OCI-LY7 (cell line): Measurements from ENCODE around the gene CYP17A1. TPM values are rescaled to one million over a fixed set of nuclear protein-coding genes. Genes with fewer than 3 reads are reported as not detected.
"Not testable (repeated sequence)": the region's sequence is repeated elsewhere in the genome, so short reads cannot be mapped to it uniquely, and the experiment has no call there.

Experiments
- BruUV-seq: library from RNA; stranded (reverse); fragments of 400-500 nt; replicated peaks from 2 replicates; lab custom pipeline; 2021; lab: Mats Ljungman, UMichigan
- CTCF ChIA-PET: fragments of 300-600 bp; sonication (Branson Sonifier 250); formaldehyde crosslinking; loops from one replicate; lab custom pipeline; 2022; ENCODE audit warnings: antibody characterized with exemption; ENCODE audit not compliant: unreplicated experiment; lab: Charles Lee
- POLR2A ChIA-PET: fragments of 300-600 bp; sonication (Branson Sonifier 250); formaldehyde crosslinking; loops from one replicate; lab custom pipeline; 2022; ENCODE audit warnings: antibody characterized with exemption; lab: Charles Lee
- DNase-seq: peaks from one replicate; pipeline ENCODE4 v3.0.0-alpha.2; 2015; ENCODE audit warnings: low spot score
- H2AFZ ChIP-seq: fragments of 200-600 bp; sonication (generic), shearing (Covaris generic); 2 replicates; pipeline ENCODE4 v1.6.1; 2014; ENCODE audit warnings: mild to moderate bottlenecking, antibody characterized with exemption, low read length, moderate library complexity
- H3K27ac ChIP-seq: fragments of 200-600 bp; sonication (generic); 2 replicates; pipeline ENCODE4 v1.5.1; 2014; ENCODE audit warnings: mixed run types, low read depth, mild to moderate bottlenecking, moderate library complexity, low read length, inconsistent platforms; ENCODE audit not compliant: poor library complexity, severe bottlenecking
- H3K36me3 ChIP-seq: fragments of 200-600 bp; sonication (generic); 2 replicates; pipeline ENCODE4 v1.6.1; 2014; ENCODE audit warnings: mild to moderate bottlenecking, antibody characterized with exemption, low read length, moderate library complexity, mixed read lengths; ENCODE audit not compliant: insufficient read depth
- H3K4me1 ChIP-seq: fragments of 200-600 bp; sonication (generic); 2 replicates; pipeline ENCODE4 v1.5.1; 2014; ENCODE audit warnings: mild to moderate bottlenecking, low read length; ENCODE audit not compliant: insufficient read depth, poor library complexity, severe bottlenecking
- H3K4me2 ChIP-seq: fragments of 200-600 bp; sonication (generic); 2 replicates; pipeline ENCODE4 v1.6.1; 2014; ENCODE audit warnings: mild to moderate bottlenecking, low read length
- H3K4me3 ChIP-seq: fragments of 200-600 bp; sonication (generic); 2 replicates; pipeline ENCODE4 v1.5.1; 2014; ENCODE audit warnings: mild to moderate bottlenecking, low read depth, low read length; ENCODE audit not compliant: poor library complexity, severe bottlenecking
- H3K79me2 ChIP-seq: fragments of 200-600 bp; sonication (generic); 2 replicates; pipeline ENCODE4 v1.6.1; 2016; ENCODE audit warnings: low read depth, mild to moderate bottlenecking, low read length, moderate library complexity, mixed read lengths; ENCODE audit not compliant: insufficient read depth
- H3K9me2 ChIP-seq: fragments of 200-600 bp; sonication (generic); 2 replicates; pipeline ENCODE4 v1.6.1; 2016; ENCODE audit warnings: mild to moderate bottlenecking, low read length, mixed read lengths; ENCODE audit not compliant: insufficient read depth
- H3K9me3 ChIP-seq: fragments of 200-600 bp; sonication (generic); 2 replicates; pipeline ENCODE4 v1.6.1; 2014; ENCODE audit warnings: mild to moderate bottlenecking, mixed run types, low read length, mixed read lengths
- H4K20me1 ChIP-seq: fragments of 200-600 bp; sonication (generic); 2 replicates; pipeline ENCODE4 v1.6.1; 2014; ENCODE audit warnings: mild to moderate bottlenecking, antibody characterized with exemption, low read length, moderate library complexity, mixed read lengths; ENCODE audit not compliant: insufficient read depth
- EZH2phosphoT487 ChIP-seq: fragments of 200-600 bp; sonication (generic); IDR thresholded peaks from 2 replicates; pipeline ENCODE4 v1.6.1; 2018; ENCODE audit warnings: low read depth, borderline replicate concordance, mild to moderate bottlenecking, mixed run types, antibody characterized with exemption, low read length, moderate library complexity, mixed read lengths
- intact Hi-C: fragments of 100-400 bp; cut with micrococcal nuclease; formaldehyde crosslinking; loops from one replicate; pipeline ENCODE4 v1.10.0; 2022; ENCODE audit not compliant: unreplicated experiment
- total RNA-seq, 2 experiments: library from RNA; depleted of rRNA in 1 of 2; stranded (reverse); fragments of >200 nt in 1 of 2; shearing (Covaris generic) in 1 of 2; gene quantifications; 2 replicates each; pipeline ENCODE4 v1.2.3, GENCODE V29; 2014 to 2022
- TF ChIP-seq, protein P1 (sequence below): fragments of 200-600 bp; sonication (generic); conservative IDR thresholded peaks from 2 replicates; pipeline ENCODE4 v1.5.1; 2014; ENCODE audit warnings: mild to moderate bottlenecking, antibody characterized with exemption, low read length, moderate library complexity, mixed read lengths

CYP17A1 gene
- total RNA-seq, 2 experiments from 2014 or later = not detected

DNA sequence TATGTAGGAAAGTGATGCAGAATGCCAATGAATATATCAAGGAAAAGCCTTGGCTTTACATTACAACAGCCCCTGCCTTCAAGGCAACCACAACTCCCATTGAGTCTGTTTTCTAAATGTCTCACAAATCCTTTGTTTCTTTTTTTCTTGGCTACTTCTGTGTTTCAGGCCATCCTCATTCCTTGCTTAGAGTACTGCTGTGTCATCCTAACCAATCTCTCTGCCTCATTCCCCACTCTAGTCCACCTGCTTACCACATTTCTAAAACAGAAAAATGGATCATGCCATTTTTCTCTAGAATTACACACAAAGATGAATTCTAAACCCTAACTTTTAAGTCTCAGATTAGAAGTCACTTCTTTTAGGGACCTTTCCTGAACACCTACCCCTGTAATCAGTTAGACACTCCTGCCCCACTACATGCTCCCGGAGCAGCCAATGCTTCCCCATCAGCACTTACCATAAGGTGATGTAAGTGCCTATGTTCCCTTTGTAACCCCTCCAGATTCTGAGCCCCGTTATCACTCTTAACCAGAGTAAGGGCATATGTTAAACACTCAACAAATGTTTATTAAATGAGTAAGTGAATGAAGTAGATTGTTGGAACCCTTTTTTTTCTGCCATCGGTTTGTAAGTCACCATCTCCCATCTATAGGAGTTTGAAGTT, 19.7 kb upstream of the CYP17A1 start:
- intact Hi-C loops = no loop called here
- CTCF ChIA-PET = no interaction called here
- BruUV-seq = no TSS peak

GRCh38 chr10:102855731-102856436, 18.7 kb upstream of the CYP17A1 start:
- DNase-seq, BruUV-seq, H4K20me1 ChIP-seq, H3K79me2 ChIP-seq, H3K4me2 ChIP-seq, H3K27ac ChIP-seq, H3K36me3 ChIP-seq, CTCF ChIA-PET, H3K9me2 ChIP-seq, intact Hi-C loops, H3K4me3 ChIP-seq, H2AFZ ChIP-seq, H3K4me1 ChIP-seq, H3K9me3 ChIP-seq: not testable (repeated sequence)
- POLR2A ChIA-PET = interaction anchor here (0.7 kb wide), 1 partner anchor 80 kb away, joined by 3 read pairs; no protein-coding TSS in a partner anchor

More for the DNA sequence above, 19.7 kb upstream of the CYP17A1 start:
- Histone ChIP-seq H3K27ac (no peak overlapping the region), H3K4me3 (no peak overlapping the region), H4K20me1 (no peaks in the 10 kb centered on the region), H3K4me1 (no peaks in the 10 kb centered on the region), H3K9me3 (no peaks in the 10 kb centered on the region), H3K36me3 (no peaks in the 10 kb centered on the region), H2AFZ (no peak overlapping the region), H3K4me2 (no peak overlapping the region), H3K9me2 (no peaks in the 10 kb centered on the region), H3K79me2 (peaks cover 4% of the 10 kb centered on the region; the same call in 1 of the 2 replicates)
- no peak for DNase-seq
- no peak for TF ChIP-seq EZH2phosphoT487
- TF ChIP-seq, protein P1, sequence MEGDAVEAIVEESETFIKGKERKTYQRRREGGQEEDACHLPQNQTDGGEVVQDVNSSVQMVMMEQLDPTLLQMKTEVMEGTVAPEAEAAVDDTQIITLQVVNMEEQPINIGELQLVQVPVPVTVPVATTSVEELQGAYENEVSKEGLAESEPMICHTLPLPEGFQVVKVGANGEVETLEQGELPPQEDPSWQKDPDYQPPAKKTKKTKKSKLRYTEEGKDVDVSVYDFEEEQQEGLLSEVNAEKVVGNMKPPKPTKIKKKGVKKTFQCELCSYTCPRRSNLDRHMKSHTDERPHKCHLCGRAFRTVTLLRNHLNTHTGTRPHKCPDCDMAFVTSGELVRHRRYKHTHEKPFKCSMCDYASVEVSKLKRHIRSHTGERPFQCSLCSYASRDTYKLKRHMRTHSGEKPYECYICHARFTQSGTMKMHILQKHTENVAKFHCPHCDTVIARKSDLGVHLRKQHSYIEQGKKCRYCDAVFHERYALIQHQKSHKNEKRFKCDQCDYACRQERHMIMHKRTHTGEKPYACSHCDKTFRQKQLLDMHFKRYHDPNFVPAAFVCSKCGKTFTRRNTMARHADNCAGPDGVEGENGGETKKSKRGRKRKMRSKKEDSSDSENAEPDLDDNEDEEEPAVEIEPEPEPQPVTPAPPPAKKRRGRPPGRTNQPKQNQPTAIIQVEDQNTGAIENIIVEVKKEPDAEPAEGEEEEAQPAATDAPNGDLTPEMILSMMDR = no peak
- POLR2A ChIA-PET = interaction anchor here (0.7 kb wide), 1 partner anchor 81 kb away, joined by 3 read pairs; no protein-coding TSS in a partner anchor

GRCh38 chr10:102853237-102853636, 16.0 kb upstream of the CYP17A1 start:
- POLR2A ChIA-PET, intact Hi-C loops, BruUV-seq, DNase-seq, H3K79me2 ChIP-seq, H3K4me2 ChIP-seq, H4K20me1 ChIP-seq, H2AFZ ChIP-seq, H3K27ac ChIP-seq, H3K9me2 ChIP-seq, H3K4me3 ChIP-seq, H3K4me1 ChIP-seq, CTCF ChIA-PET, H3K36me3 ChIP-seq, H3K9me3 ChIP-seq: not testable (repeated sequence)
